H1 (cell line): Measurements from ENCODE around the gene LDAH. TPM values are rescaled to one million over a fixed set of nuclear protein-coding genes. Genes with fewer than 3 reads are reported as not detected.
"Not testable (repeated sequence)": the region's sequence is repeated elsewhere in the genome, so short reads cannot be mapped to it uniquely, and the experiment has no call there.

Source experiments
- CTCF ChIA-PET: fragments of 300-600 bp; sonication (Branson Sonifier 250); formaldehyde crosslinking; loops from one replicate; lab custom pipeline; 2021; ENCODE audit not compliant: partially characterized antibody; lab: Charles Lee
- POLR2A ChIA-PET: fragments of 300-600 bp; sonication (Branson Sonifier 250); formaldehyde crosslinking; loops from one replicate; lab custom pipeline; 2021; ENCODE audit warnings: inconsistent platforms; ENCODE audit not compliant: partially characterized antibody; lab: Charles Lee
- DNase-seq, 2 experiments: peaks; one replicate each; pipeline versions ENCODE4 v3.0.0 to v3.0.0-alpha.2; 2010 to 2022; ENCODE audit warnings: low spot score in 2 of 2, low read depth in 1 of 2, mixed read lengths in 1 of 2
- FAIRE-seq: peaks from 2 replicates; lab custom pipeline; 2011; peaks lifted over from hg19 to GRCh38; lab: Jason Lieb, UNC
- H2AFZ ChIP-seq: 2 replicates; pipeline ENCODE4 v1.8.1; 2012; ENCODE audit warnings: low read length, inconsistent platforms
- H2AK5ac ChIP-seq: 2 replicates; pipeline ENCODE4 v1.6.1; 2013; ENCODE audit warnings: low read depth, low read length
- H2BK120ac ChIP-seq: replicated peaks from 2 replicates; pipeline ENCODE3; 2013; ENCODE audit warnings: low read depth, low read length, inconsistent platforms
- H2BK12ac ChIP-seq: 2 replicates; pipeline ENCODE4 v1.6.1; 2013; ENCODE audit warnings: low read depth, low read length
- H2BK15ac ChIP-seq: 2 replicates; pipeline ENCODE4 v1.6.1; 2013; ENCODE audit warnings: low read length
- H2BK20ac ChIP-seq: 2 replicates; pipeline ENCODE4 v1.6.1; 2013; ENCODE audit warnings: low read length
- H2BK5ac ChIP-seq: 2 replicates; pipeline ENCODE4 v1.6.1; 2013; ENCODE audit warnings: low read depth, low read length
- H3K14ac ChIP-seq: 2 replicates; pipeline ENCODE4 v1.6.1; 2013; ENCODE audit warnings: inconsistent platforms; ENCODE audit not compliant: insufficient read length
- H3K18ac ChIP-seq: 2 replicates; pipeline ENCODE4 v1.6.1; 2013; ENCODE audit warnings: low read length; ENCODE audit errors: extremely low read depth
- H3K23ac ChIP-seq: 2 replicates; pipeline ENCODE4 v1.6.1; 2013; ENCODE audit warnings: inconsistent platforms; ENCODE audit not compliant: insufficient read length
- H3K23me2 ChIP-seq: 2 replicates; pipeline ENCODE4 v1.6.1; 2013; ENCODE audit warnings: low read depth, low read length
- H3K27ac ChIP-seq: 2 replicates; pipeline ENCODE4 v1.6.1; 2011; ENCODE audit warnings: low read depth, low read length, inconsistent platforms
- H3K27me3 ChIP-seq, 4 experiments: replicated peaks in 1 of 4; 1 replicate in 1 of 4; 2 replicates in 3 of 4; pipeline versions ENCODE4 v1.6.1 to v1.8.1; 2011 to 2013; ENCODE audit warnings: low read length in 3 of 4, mild to moderate bottlenecking in 3 of 4, inconsistent platforms in 2 of 4, mixed read lengths in 2 of 4, moderate library complexity in 1 of 4; ENCODE audit not compliant: control insufficient read depth in 3 of 4, insufficient read depth in 3 of 4; ENCODE audit errors: extremely low read depth in 1 of 4
- H3K36me3 ChIP-seq, 4 experiments: 2 replicates each; pipeline versions ENCODE4 v1.6.1 to v1.8.1; 2011 to 2013; ENCODE audit warnings: mild to moderate bottlenecking in 4 of 4, low read length in 3 of 4, moderate library complexity in 2 of 4, control low read depth in 1 of 4, inconsistent platforms in 1 of 4; ENCODE audit not compliant: insufficient read depth in 4 of 4, control insufficient read depth in 2 of 4
- H3K4ac ChIP-seq: replicated peaks from 2 replicates; pipeline ENCODE3; 2013; ENCODE audit warnings: low read length, low read depth, mixed read lengths, inconsistent platforms; ENCODE audit not compliant: insufficient read length
- H3K4me1 ChIP-seq, 4 experiments: replicated peaks in 1 of 4; 1 replicate in 1 of 4; 2 replicates in 3 of 4; pipeline versions ENCODE4 v1.6.1 to v1.8.1; 2011 to 2013; ENCODE audit warnings: low read length in 3 of 4, inconsistent platforms in 2 of 4, mixed read lengths in 1 of 4; ENCODE audit not compliant: insufficient read depth in 4 of 4, control insufficient read depth in 3 of 4
- H3K4me2 ChIP-seq, 2 experiments: 2 replicates each; pipeline versions ENCODE4 v1.6.1 to v1.8.1; 2011 to 2013; ENCODE audit warnings: low read depth in 2 of 2, low read length in 2 of 2, control low read depth in 1 of 2, inconsistent platforms in 1 of 2, mild to moderate bottlenecking in 1 of 2; ENCODE audit not compliant: insufficient read depth in 1 of 2
- H3K4me3 ChIP-seq, 4 experiments: fragments of 200-600, 300-600 bp in 1 of 4; sonication (generic), shearing (Covaris generic), sonication (Bioruptor Twin) in 1 of 4; 2 replicates each; pipeline versions ENCODE4 v1.5.1 to v1.8.1; 2011 to 2016; ENCODE audit warnings: low read length in 4 of 4, low read depth in 3 of 4, control low read depth in 2 of 4, inconsistent platforms in 2 of 4, mild to moderate bottlenecking in 2 of 4, mixed read lengths in 1 of 4, moderate library complexity in 1 of 4; ENCODE audit not compliant: insufficient read depth in 2 of 4; ENCODE audit errors: extremely low read depth in 1 of 4
- H3K56ac ChIP-seq: replicated peaks from 2 replicates; pipeline ENCODE3; 2013; ENCODE audit warnings: low read depth, mild to moderate bottlenecking, mixed read lengths, low read length, inconsistent platforms; ENCODE audit not compliant: insufficient read length
- H3K79me1 ChIP-seq: 2 replicates; pipeline ENCODE4 v1.6.1; 2013; ENCODE audit warnings: low read depth, low read length, control low read depth
- H3K79me2 ChIP-seq, 2 experiments: 2 replicates each; pipeline versions ENCODE4 v1.6.1 to v1.8.1; 2012 to 2013; ENCODE audit warnings: low read length in 2 of 2, mild to moderate bottlenecking in 2 of 2, inconsistent platforms in 1 of 2; ENCODE audit not compliant: insufficient read depth in 2 of 2, control insufficient read depth in 1 of 2
- H3K9ac ChIP-seq, 4 experiments: replicated peaks in 1 of 4; 1 replicate in 1 of 4; 2 replicates in 3 of 4; pipeline versions ENCODE4 v1.6.1 to v1.8.1; 2011 to 2013; ENCODE audit warnings: low read depth in 3 of 4, low read length in 3 of 4, control low read depth in 2 of 4, mild to moderate bottlenecking in 2 of 4, moderate library complexity in 2 of 4, inconsistent platforms in 1 of 4; ENCODE audit errors: extremely low read depth in 1 of 4
- H3K9me3 ChIP-seq, 2 experiments: 2 replicates each; pipeline versions ENCODE4 v1.6.1 to v1.8.1; 2012 to 2013; ENCODE audit warnings: mild to moderate bottlenecking in 2 of 2, moderate library complexity in 2 of 2, control low read depth in 1 of 2, inconsistent platforms in 1 of 2, low read depth in 1 of 2, low read length in 1 of 2, mixed read lengths in 1 of 2; ENCODE audit not compliant: insufficient read depth in 2 of 2
- H4K20me1 ChIP-seq, 2 experiments: replicated peaks in 1 of 2; 2 replicates each; pipeline versions ENCODE3 to v1.8.1; 2011 to 2013; ENCODE audit warnings: inconsistent platforms in 2 of 2, low read length in 2 of 2, mild to moderate bottlenecking in 1 of 2; ENCODE audit not compliant: insufficient read depth in 2 of 2, control insufficient read depth in 1 of 2
- H4K5ac ChIP-seq: 2 replicates; pipeline ENCODE4 v1.6.1; 2013; ENCODE audit warnings: low read length, low read depth, mixed read lengths, inconsistent platforms; ENCODE audit not compliant: insufficient read length
- H4K8ac ChIP-seq: 2 replicates; pipeline ENCODE4 v1.8.0; 2013; ENCODE audit warnings: mild to moderate bottlenecking, moderate library complexity, low read length, inconsistent platforms; ENCODE audit not compliant: insufficient read depth; ENCODE audit errors: extremely low read depth
- H4K91ac ChIP-seq: replicated peaks from 2 replicates; pipeline ENCODE3; 2013; ENCODE audit warnings: low read length, mixed read lengths, inconsistent platforms; ENCODE audit not compliant: insufficient read length
- CBX5 ChIP-seq: fragments of 300-800, 300-1000 bp; sonication (generic); IDR thresholded peaks from 2 replicates; pipeline ENCODE4 v1.7.1; 2016; ENCODE audit warnings: antibody characterized with exemption, low read length, low read depth
- EGR1 ChIP-seq: IDR thresholded peaks from 2 replicates; pipeline ENCODE4 v1.6.1; 2011; ENCODE audit warnings: low read depth, low read length, borderline replicate concordance
- EZH2 ChIP-seq: fragments of 200-600 bp; sonication (generic); IDR thresholded peaks from 2 replicates; pipeline ENCODE4 v1.7.1; 2012; ENCODE audit warnings: low read depth, mild to moderate bottlenecking, moderate library complexity, low read length, inconsistent platforms; ENCODE audit not compliant: severe bottlenecking
- RBBP5 ChIP-seq: IDR thresholded peaks from 2 replicates; pipeline ENCODE4 v1.7.1; 2012; ENCODE audit warnings: low read depth, mild to moderate bottlenecking, inconsistent platforms, low read length, moderate library complexity, borderline replicate concordance
- WGBS, 2 experiments: shearing (Covaris generic) in 1 of 2; methylation state at CpG; one replicate each; pipeline versions ENCODE4 v1.1.6 to v1.1.7; 2013 to 2015; ENCODE audit warnings: low lambda C conversion rate in 2 of 2, mixed read lengths in 2 of 2, inconsistent platforms in 1 of 2, low coverage in 1 of 2, missing lambda C conversion rate in 1 of 2; ENCODE audit not compliant: insufficient replicate concordance in 2 of 2, insufficient coverage in 1 of 2, insufficient read length in 1 of 2; ENCODE audit errors: extremely low coverage in 1 of 2, missing lambda C conversion rate in 1 of 2; 5-methylcytosine and 5-hydroxymethylcytosine counted together
- polyA plus RNA-seq, 7 experiments: library from polyadenylated mRNA; depleted of rRNA in 3 of 7; stranded (reverse) in 5 of 7; unstranded in 2 of 7; fragments of >200 nt in 5 of 7; fragments of 200-250 nt in 2 of 7; gene quantifications; 1 replicate in 5 of 7; 2 replicates in 1 of 7; 4 replicates in 1 of 7; pipeline versions ENCODE4 v1.2.1 to v1.2.3, GENCODE V29; 2011 to 2013; ENCODE audit warnings: missing spikeins in 2 of 7, mixed read lengths in 2 of 7
- total RNA-seq: library from RNA; stranded (reverse); fragmentation: NEBNext Ultra II Directional; extraction: Animal tissue kit (Norgen Biotek cat#: 25700); gene quantifications from 2 replicates; pipeline ENCODE4 v1.2.1, GENCODE V29; 2021

The LDAH gene
- total and polyA plus RNA-seq, 2 of the 8 experiments (the other 6 are each of a cell fraction or from before 2014, with no cell fraction given), result 10.9 to 26.3 TPM

DNA sequence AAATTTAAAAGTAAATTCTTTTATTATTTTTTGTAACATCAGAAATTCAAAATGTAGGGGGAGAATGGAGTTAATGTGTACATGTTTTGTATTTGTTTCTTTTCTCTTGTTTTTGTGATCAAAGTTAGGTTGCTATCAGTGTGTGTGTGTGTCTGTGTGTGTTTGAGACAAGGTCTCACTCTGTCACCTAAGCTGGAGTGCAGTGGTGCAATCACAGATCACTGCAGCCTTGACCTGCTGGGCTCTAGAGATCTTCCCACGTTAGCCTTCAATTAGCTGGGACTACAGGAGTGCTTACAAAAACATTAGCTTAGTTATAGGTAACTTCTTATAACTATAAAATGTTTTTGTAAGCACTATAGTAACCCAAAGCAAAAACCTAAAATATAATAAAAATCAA lies 105.3 kb downstream of the LDAH start (continued):
- no peak for TF ChIP-seq EGR1
- no peak for TF ChIP-seq CBX5
- no peak for TF ChIP-seq RBBP5
- no peak for TF ChIP-seq EZH2

DNA sequence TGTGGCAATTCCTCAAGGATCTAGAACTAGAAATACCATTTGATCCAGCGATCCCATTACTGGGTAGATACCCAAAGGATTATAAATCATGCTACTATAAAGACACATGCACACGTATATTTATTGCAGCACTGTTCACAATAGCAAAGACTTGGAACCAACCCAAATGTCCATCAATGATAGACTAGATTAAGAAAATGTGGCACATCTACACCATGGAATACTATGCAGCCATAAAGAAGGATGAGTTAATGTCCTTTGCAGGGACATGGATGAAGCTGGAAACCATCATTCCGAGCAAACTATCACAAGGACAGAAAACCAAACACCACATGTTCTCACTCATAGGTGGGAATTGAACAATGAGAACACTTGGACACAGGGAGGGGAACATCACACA lies 106.7 kb downstream of the LDAH start:
- H3K9ac ChIP-seq, FAIRE-seq, H4K8ac ChIP-seq, H3K9me3 ChIP-seq, H3K4me3 ChIP-seq, H3K18ac ChIP-seq, H3K27ac ChIP-seq, H3K56ac ChIP-seq, H4K91ac ChIP-seq, H2BK12ac ChIP-seq, H3K23me2 ChIP-seq, H3K79me1 ChIP-seq, H4K5ac ChIP-seq, H2AK5ac ChIP-seq, DNase-seq, H3K27me3 ChIP-seq, H2BK15ac ChIP-seq, H4K20me1 ChIP-seq, H3K4ac ChIP-seq, POLR2A ChIA-PET, H3K4me1 ChIP-seq, CTCF ChIA-PET, H3K36me3 ChIP-seq, H2BK5ac ChIP-seq, H3K4me2 ChIP-seq, H2AFZ ChIP-seq, H3K14ac ChIP-seq, H3K79me2 ChIP-seq, H2BK20ac ChIP-seq, H3K23ac ChIP-seq, H2BK120ac ChIP-seq: not testable (repeated sequence)
- 94% methylated on average over 3 of the region's 3 CpGs; no CpG with 5 or more reads in 1 of the 2 experiments for WGBS, 2 experiments
